BJ (cell line): ENCODE measurements around the gene TUSC2. TPM values are rescaled to one million over a fixed set of nuclear protein-coding genes. Genes with fewer than 3 reads are reported as not detected.
"Not testable (repeated sequence)": the region's sequence is repeated elsewhere in the genome, so short reads cannot be mapped to it uniquely, and the experiment has no call there.

Experiments
- CTCF ChIA-PET: fragments of 350-600 bp; formaldehyde crosslinking; extraction: SDS; loops from one replicate; lab custom pipeline; 2021; ENCODE audit warnings: antibody characterized with exemption, inconsistent platforms; lab: Yijun Ruan, JAX
- POLR2A ChIA-PET: fragments of 300-600 bp; sonication (Branson Sonifier 250); formaldehyde crosslinking; extraction: SDS; loops from one replicate; lab custom pipeline; 2021; ENCODE audit warnings: antibody characterized with exemption; lab: Charles Lee
- DNase-seq: peaks from one replicate; pipeline ENCODE4 v3.0.0-alpha.2; 2011; ENCODE audit warnings: low read depth
- H3K27me3 ChIP-seq: 2 replicates; pipeline ENCODE4 v1.6.0; 2011; ENCODE audit warnings: low read length; ENCODE audit not compliant: control insufficient read depth, insufficient read depth
- H3K36me3 ChIP-seq: 2 replicates; pipeline ENCODE4 v1.5.1; 2011; ENCODE audit warnings: low read length; ENCODE audit not compliant: control insufficient read depth, insufficient read depth
- H3K4me3 ChIP-seq: 2 replicates; pipeline ENCODE4 v1.5.1; 2011; ENCODE audit warnings: low read depth, mild to moderate bottlenecking, control low read depth, low read length
- CTCF ChIP-seq: IDR thresholded peaks from 2 replicates; pipeline ENCODE4 v1.5.1; 2011; ENCODE audit warnings: low read depth, mild to moderate bottlenecking, control low read depth, inconsistent platforms, low read length, moderate library complexity; ENCODE audit not compliant: insufficient read depth
- polyA plus RNA-seq: library from polyadenylated mRNA; depleted of rRNA; stranded (reverse); fragments of >200 nt; gene quantifications from 2 replicates; pipeline ENCODE4 v1.2.3, GENCODE V29; 2011

The TUSC2 gene
- polyA plus RNA-seq, 1 experiment: 38.9 TPM

DNA sequence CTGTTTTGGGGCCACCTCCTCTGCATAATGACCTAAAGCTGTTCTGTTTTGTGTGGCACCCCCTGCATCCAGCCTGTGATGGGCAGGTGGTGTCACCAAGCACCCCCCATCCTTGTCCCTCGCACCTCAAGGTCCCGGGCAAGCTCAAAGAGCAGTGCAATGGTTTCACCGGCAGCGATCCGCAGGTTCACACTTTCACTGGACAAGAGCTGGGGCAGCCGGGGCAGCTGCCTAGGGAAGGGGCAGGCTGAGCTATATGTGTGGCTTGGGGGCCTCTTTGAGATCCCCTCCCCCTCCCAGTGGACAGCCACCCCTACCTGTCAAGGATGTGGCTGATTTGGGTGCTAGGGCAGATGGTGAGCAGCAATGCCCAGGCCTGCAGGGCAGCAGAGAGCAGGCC is 38.9 kb downstream of the TUSC2 start:
- Histone ChIP-seq H3K36me3 (peaks cover 31% of the 10 kb centered on the region), H3K4me3 (no peak overlapping the region), H3K27me3 (no peaks in the 10 kb centered on the region)
- TF ChIP-seq CTCF: no peak
- ChIA-PET CTCF (interaction anchor here (1.1 to 2.0 kb wide), 5 partner anchors 15 to 100 kb away, joined by 3 to 5 read pairs (median 4); partner anchors contain the start of gene GNAI2), POLR2A (no interaction called here)
- DNase-seq: no peak

DNA sequence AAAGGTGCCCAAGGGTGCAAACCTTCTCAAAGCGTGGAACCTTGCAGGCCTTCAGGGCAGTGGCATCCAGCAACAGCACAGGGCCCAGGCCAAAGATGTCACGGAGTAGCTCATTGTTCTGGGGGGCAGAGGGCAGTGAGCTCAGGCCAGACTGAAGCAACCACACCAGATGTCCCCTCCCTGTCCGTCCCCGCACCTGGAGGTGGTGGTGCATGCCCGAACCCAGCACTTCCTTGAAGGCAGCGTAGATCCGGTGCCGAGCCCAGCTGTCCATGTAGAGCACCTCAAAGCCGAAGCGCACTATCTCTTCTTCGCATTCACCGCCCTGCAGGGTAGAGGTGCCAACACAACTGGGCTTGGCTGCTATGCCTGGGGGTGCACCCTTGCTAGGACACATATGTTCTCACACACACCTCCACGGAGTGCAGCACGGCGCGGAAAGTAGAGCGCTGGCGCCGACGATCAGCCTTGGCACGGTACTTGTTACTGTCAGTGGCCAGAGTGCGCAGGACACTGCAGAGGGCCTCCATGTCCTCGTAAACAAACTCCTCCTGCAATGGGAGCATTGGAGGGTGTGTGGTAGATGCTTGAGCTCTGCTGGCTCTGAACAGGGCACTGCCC is 39.5 kb downstream of the TUSC2 start:
- Histone ChIP-seq H3K36me3 (peaks cover 31% of the 10 kb centered on the region), H3K27me3 (no peaks in the 10 kb centered on the region), H3K4me3 (no peak overlapping the region)
- DNase-seq: no peak
- ChIA-PET POLR2A (no interaction called here), CTCF (interaction anchor here (0.6 to 2.0 kb wide), 5 partner anchors 7 to 99 kb away, joined by 3 to 5 read pairs (median 4); no protein-coding TSS in a partner anchor)
- TF ChIP-seq CTCF: no peak

- CTCF ChIA-PET: no interaction called here
- no peak overlapping the region for H3K4me3 ChIP-seq
- no peak for DNase-seq
- POLR2A ChIA-PET: no interaction called here
- no peak for TF ChIP-seq CTCF
- H3K27me3 ChIP-seq: no peaks in the 10 kb centered on the region
- peaks cover 31% of the 10 kb centered on the region for H3K36me3 ChIP-seq
These were observed 40.8 kb downstream of the TUSC2 start for GRCh38 chr3:50287262-50287661.

- no peak for DNase-seq
- H3K27me3 ChIP-seq: no peaks in the 10 kb centered on the region
- peaks cover 31% of the 10 kb centered on the region for H3K36me3 ChIP-seq
- ChIA-PET POLR2A (no interaction called here), CTCF (no interaction called here)
- no peak overlapping the region for H3K4me3 ChIP-seq
- TF ChIP-seq CTCF: no peak
These were observed 41.4 kb downstream of the TUSC2 start for GRCh38 chr3:50286322-50287227.

DNA sequence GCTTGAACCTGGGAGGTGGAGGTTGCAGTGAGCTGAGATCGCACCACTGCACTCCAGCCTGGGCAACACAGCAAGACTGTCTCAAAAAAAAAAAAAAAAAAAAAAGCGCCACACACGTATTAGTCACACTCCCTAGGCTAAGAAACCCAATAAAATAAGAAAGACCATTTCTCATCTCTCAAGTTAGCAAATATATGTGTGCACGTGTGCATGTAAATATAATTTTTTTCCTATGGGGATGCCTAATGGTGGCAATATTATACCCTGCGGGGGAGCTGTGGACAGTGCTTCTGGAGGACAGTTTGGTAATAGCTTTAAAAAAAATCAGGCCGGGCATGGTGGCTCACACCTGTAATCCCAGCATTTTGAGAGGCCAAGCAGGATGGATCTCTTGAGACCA is 43.9 kb downstream of the TUSC2 start:
- H3K36me3 ChIP-seq: peaks cover 18% of the 10 kb centered on the region
- not testable (repeated sequence) for H3K27me3 ChIP-seq, H3K4me3 ChIP-seq, DNase-seq
- CTCF ChIA-PET: interaction anchor here (0.7 kb wide), 1 partner anchor 258 kb away, joined by 3 read pairs; no protein-coding TSS in a partner anchor
- POLR2A ChIA-PET: interaction anchor here (0.7 kb wide), 1 partner anchor 480 kb away, joined by 15 read pairs; no protein-coding TSS in a partner anchor
